Stimulated activated CD8-positive, alpha-beta memory T cell treated with anti-CD3 and anti-CD28 coated beads, Interleukin-4, amount 100 ng/mL, for 48 hours (primary cell): ENCODE results near the gene CTCF.

Source experiments
- DNase-seq: peaks from one replicate; pipeline ENCODE4 v3.0.0-alpha.2; 2020

The CTCF gene

DNA sequence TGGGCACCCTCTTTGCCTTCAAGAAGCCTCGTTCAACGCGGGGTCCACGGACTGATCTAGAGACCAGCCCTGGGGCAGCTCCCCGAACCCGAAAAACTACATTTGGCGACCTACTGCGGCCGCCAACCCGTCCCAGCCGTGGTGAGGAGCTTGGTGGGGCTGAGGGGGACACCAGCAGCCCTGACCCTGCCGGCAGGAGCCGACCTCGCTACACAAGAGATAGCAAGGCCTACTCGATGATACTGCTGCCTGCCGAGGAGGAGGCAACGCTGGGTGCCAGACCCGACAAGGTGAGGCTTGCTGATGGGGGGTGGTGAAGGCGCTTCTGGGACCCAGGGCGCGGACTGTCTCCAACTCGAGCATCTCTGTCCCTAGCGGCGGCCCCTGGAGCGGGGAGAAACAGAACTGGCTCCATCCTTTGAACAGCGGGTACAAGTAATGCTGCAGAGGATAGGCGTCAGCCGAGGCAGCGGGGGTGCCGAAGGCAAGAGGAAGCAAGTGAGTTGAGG is 92.1 kb downstream of the CTCF start:
- DNase-seq = peak; percentile 25

DNA sequence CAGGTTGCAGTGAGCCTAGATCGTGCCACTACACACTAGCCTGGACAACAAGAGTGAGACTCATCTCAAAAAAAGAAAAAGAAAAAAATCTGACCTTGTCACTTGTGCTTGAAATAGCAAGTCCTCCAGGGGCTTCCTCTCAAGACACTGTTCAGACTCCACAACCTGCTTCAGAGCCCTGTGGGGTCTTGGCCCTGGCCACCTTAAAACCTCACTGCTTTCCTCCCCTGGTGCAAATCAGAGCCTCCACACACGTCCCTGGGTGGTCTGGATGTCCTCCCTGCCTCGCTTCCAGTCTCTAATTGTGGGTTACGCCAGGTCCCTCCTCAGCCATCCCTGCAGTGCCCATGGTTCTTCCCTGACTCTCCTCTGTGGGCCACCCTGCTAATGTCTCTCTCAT is 93.0 kb downstream of the CTCF start:
- DNase-seq = no peak

DNA sequence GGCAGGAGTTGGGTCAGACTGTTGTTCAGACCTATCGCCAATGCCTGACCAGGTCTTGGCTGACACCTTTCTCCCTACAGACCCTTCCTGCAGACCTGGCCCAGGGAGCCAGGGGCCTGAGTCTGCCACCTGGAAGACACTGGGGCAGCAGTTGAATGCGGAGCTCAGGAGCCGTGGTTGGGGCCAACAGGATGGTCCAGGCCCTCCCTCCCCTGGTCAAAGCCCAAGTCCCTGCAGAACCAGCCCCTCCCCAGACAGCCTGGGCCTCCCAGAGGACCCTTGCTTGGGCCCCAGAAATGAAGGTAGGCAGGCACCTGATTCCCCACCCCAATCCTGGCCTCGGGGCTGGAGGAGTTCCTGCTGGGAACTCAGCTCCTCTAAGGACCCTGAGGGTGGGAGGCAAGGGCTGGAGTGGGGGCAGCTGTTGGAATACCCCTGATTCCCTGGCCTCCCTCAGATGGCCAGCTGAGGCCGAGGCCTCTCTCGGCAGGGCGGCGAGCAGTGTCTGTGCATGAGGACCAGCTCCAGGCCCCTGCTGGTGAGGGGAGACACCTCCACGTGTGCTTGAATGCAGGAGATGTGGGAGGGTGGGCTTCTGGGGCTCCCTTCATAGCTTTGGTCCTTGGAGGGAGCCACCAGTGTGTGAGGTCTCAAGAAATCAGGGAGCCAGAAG is 94.2 kb downstream of the CTCF start:
- DNase-seq = no peak

DNA sequence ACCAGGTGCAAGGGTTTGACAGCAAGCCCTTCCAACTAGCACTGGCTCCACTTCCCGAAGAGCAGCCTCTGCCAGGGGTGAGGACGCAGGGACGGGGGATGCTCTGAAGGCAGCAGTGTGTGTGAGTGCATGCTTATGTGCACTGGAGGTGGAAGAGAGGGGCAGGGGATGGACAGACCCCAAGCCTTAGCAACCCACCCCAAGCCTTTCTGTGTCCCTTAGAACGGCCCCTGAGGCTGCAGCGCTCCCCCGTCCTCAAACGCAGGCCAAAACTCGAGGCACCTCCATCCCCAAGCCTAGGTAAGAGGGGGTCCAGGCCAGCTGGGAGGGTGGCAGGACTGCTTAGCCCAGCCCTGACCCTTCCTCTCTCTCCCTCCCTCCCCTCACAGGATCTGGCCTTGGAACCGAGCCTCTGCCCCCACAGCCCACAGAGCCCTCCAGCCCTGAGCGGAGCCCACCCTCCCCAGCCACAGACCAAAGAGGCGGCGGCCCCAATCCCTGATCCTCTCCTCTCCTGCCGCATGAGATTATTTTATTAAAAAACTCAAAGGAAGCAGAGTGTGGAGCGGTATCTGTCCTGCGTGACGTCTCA is 94.8 kb downstream of the CTCF start:
- peak; percentile 23 for DNase-seq

DNA sequence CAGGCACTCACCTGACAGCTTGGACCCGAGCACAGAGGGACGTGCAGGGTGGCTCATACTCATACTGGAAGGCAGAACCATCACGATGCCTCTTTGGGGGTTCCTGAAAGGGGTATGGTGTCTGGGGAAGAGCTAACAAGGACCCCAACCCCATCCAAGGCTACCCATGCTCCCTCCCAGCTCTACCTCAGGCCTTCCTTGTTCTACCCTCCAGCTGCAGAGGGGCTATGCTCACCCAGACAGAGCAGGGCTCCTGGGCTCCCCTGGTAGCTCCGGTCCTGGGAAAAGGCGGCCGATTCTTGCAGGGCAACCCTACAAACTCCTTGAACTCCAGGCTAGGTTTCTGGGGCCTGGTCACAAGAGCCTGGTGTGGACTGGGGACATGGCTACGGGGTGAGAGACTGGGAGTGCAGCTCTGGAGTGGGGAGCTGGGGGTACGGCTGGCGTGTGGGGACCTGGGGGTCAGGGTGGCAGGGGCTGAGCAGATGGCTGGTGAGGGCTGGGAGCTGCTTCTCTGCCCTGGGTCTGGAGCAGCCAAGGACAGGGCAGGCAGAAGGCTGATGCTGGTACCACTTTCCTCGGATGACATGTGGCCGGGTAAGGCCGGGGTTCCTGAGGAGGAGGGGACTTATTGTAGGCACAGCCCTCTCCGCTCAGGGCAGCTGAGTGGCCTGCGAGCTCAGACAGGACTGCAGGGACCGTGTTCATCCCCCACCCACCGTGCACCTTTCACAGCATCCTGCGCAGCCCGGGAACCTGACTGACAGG is 95.6 kb downstream of the CTCF start:
- DNase-seq = peak; percentile 22

DNA sequence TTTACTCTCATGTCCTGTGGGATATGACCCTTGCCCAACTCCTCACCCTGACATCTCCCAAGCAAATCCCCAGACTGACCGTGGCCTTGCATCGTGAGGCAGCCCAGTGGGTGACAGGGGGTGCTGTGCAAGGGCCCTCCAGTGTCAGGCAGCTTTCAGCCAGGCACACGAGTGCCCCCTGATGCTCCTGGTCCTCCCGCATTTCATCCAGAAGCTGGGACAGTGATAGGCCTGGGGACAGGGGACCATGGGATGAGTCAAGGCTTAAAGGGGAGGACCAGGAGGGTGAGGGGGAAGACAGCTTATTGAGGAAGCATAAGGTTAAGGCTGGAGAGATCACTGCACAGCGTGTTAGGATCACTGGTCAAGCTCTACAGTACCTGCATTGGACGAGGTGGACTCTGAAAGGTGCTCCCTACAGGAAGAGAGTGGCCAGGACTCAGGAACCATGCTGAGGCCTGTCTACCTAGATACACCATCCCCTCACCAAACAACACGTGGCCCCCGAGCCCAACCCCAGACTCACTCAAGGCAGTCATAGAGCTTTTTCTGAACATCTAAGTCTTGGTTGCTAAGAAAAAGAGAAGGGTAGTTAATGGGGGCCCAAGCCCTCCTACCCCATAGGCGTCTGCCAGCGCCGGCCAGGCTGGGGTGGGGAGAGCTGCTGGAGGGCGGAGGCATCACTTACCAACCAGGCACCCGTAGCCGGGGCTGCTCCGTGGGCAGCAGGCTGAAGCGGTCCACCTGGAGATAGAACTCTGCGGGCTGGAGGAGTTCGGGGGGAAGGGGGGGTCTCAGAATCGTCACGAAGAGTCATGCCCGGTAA is 96.7 kb downstream of the CTCF start:
- peak; percentile 30 for DNase-seq

DNA sequence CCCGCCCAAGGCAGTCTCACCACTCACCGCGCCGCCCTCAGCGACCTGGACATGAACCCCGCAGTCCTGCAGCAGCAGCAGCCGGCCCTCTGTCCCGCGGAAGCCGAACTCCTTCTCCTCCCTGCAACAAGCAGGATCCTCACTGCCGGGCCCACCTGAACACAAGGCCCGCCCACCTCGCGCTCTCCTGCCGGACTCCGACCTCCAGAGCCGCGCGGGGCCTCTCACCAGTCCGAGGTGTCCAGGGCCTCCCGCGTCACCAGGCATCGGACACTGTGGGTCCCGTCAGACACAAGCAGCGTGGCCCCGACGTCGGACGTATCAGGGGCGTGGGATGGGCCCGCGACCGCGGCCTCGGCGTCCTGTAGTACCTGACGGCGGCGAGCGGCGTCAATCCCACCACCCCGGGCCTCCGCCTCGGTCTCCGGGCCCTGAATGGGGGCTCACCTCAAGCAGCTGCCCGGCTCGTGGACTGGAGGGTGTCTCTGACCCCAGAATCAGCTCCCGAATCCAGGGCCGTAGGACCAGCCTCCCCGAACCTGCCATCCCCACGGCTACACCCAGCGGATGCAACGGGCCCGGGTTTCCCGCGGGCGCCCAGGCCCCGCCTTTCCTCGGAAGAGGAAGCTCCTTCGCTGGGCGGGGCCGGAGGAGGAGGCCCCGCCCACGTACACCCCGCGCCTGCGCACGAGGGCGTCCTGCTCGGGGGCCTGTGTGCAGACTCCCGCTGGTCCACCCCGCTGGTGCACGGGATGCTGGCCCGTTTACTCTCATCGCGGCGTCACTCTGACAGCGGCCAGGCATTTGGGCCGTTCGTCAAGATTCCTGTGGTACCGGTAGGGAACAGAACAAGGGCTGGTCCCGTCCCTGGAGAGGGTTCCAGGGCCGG is 97.6 kb downstream of the CTCF start, which contains the start of gene ACD:
Gene ACD, minus strand, starts transcription at position 586 of the 889 bp plus-strand sequence. Its CDS starts 40 bp downstream, at position 546.
- DNase-seq = peak; percentile 95

DNA sequence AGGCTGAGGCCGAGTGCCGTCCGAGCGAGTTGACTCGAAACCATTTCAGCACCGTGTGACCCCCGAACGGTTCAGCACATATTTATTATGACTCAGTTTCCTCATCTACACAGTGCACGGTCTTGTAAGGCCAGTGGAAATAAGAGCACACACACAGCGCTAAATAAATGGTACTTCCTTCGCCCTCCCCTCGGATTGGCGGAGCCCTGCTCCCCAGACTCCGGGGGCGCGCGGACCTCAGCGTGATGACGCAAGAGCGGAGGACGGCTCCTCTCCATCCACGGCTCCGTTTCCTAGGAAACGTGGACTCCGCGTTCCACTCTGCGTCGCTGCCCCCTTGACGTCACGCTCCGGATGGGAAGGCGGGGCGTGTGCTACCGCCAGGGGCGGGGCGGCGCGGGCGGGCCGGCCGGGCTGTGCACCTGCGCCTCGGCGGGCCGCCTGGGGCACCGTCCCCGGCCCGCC is 98.3 kb downstream of the CTCF start, which contains the start of gene PARD6A:
Gene PARD6A, plus strand, starts transcription at position 397 of the 465 bp plus-strand sequence. CDS start 79 bp downstream, outside the sequence.
- peak; percentile 97 for DNase-seq

DNA sequence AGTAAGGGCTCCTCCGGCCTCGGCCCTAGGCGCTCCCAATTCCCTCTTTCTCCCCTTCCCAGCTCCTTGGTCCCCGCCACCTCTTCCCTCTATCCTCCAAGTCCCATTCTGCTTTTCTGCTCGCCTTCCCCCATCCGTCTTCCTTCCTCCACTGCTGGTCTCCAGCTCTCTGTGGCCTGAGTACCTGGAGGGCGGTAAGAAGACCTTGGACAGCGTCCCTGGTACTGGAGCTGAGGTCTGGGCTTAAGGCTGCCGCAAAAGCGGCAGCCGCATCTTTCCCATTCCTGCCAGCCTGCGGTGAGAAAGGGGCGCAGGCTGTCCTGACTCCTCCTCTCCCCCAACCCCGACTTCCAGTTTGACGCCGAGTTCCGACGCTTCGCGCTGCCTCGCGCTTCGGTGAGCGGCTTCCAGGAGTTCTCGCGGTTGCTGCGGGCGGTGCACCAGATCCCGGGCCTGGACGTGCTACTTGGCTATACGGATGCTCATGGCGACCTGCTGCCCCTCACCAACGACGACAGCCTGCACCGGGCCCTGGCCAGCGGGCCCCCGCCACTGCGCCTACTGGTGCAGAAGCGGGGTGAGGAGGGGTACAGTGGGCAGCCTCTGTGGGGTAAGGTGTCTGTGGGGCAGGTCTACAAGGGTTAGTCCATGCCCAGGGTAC is 98.9 kb downstream of the CTCF start:
- DNase-seq = no peak

DNA sequence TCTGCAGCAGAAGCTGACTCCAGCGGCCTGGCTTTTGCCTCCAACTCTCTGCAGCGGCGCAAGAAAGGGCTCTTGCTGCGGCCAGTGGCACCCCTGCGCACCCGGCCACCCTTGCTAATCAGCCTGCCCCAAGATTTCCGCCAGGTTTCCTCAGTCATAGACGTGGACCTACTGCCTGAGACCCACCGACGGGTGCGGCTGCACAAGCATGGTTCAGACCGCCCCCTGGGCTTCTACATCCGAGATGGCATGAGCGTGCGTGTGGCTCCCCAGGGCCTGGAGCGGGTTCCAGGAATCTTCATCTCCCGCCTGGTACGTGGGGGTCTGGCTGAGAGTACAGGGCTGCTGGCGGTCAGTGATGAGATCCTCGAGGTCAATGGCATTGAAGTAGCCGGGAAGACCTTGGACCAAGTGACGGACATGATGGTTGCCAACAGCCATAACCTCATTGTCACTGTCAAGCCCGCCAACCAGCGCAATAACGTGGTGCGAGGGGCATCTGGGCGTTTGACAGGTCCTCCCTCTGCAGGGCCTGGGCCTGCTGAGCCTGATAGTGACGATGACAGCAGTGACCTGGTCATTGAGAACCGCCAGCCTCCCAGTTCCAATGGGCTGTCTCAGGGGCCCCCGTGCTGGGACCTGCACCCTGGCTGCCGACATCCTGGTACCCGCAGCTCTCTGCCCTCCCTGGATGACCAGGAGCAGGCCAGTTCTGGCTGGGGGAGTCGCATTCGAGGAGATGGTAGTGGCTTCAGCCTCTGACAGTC is 99.7 kb downstream of the CTCF start:
- peak; percentile 23 for DNase-seq

DNA sequence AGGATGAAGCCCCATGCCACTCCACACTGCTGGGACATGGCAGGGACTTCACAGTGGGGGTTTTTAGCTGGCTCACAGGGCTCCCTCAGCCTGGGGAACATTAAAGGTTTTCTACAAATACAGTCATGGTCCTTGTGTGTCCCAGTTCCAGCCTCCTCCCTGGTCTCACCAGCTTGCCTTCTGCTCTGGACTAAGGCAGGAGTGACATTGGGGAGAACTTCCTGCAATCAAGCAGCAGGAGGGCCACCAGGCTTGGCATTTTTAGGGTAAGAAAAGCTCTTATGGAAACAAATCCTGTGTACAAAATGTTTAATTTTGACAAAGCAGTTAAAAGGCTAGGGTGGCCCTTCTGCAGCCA is 100.3 kb downstream of the CTCF start:
- no peak for DNase-seq

DNA sequence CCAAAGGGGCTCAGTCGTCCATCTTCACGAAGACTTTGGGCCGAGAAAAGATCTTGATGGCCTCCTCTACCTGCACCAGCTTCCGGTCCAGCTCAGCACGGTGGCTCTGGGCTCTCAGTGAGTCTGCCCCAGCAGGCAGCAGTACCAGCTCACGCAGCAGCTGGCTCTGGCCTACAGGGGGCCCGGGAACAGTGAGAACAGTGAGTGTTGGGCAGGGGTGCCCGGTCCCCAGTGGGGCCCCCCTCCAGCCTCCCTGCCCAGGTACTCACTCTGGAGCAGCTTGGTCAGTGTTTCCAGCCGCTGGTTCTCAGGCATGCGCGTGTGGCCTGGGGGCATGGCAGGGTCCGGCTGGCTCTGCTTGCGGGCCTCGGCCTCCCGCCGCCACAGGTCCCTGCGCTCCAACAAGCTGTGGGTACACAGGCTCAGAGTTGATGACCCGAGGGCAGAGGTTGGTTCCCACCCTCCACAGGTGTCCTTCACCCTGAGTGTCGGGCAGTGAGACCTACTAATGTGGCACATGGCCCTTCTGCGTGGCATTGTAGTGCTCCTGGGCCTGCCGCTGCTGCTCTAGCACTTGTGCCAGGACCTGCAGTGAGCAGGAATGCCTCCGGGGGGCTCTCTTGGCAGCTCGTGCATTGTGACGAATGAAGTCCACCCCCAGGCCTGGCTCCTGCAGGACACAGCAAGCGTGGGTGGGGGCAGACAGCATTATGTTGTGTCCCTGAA is 101.0 kb downstream of the CTCF start:
- peak; percentile 70 for DNase-seq

DNA sequence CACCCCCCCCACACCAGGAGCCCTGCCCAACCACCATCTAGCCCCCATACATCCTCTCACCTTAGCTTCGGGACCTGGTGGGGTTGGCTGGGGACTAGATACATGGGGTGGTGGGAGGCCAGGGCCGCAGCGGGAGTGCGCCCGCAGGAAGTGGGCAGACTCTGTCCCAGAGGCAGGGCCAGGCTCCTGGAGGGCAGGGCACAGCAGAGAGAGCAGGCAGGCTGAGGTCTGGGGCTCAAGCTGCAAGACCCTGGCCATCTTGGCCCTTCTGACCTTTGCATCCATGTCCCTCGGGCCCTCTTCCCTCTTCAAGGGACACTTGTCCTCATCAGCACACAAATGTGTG is 101.5 kb downstream of the CTCF start:
- DNase-seq = no peak

DNA sequence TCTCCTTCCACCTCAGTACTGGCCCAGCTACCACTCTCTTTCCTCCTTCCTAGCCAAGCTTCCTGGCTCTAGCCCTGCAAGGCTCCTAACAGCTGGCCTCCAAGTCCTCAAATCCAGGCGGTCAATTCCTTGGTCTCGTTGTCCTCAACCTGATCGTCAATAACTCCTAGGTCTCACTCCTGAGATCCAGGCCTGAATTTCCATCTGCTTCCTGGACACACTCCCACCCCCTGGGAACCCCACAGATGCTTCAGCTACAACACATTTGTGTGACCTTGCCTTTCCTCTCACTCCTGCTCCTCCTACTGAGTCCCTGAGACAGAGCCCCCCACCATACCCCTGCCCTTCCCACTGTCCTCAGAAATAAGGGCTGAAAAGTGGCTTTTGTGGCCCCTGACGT is 101.9 kb downstream of the CTCF start:
- DNase-seq = no peak

DNA sequence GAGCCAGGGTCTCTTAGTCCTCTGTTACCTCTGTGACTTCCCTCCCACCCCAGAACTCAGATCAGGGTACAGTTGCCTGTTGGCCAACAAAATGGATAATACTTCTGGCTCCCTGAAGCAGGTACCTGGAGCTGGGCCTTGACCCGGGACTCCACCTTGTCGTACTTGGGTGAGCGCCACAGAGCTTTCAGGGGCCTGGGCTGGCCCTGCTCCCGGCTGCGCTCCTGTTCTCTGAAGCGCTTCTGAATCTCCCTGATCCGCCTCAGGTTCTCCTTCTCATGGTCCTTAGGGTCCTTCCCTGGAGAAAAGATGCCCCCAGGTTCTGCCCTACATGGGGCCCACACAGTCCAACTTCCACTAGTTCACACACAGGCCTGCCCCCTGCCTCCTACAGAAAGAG is 102.5 kb downstream of the CTCF start:
- DNase-seq = no peak

DNA sequence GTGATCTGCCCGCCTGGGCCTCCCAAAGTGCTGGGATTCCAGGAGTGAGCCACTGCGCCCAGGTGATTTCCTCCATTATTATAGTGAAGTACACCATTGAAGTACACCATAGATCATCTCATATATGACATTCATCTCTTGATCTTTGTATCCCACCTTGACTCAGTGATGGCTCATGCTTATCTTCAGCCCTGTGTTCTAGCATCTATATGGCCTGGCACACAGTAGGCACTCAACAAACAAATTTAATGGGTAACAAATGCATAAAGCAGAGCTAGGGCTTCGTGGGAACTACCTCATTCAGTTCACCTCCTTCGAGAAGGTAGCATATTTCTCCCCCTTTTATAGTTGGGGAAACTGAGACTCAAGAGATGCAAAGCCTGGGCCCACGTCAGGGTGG is 103.3 kb downstream of the CTCF start:
- DNase-seq = no peak

DNA sequence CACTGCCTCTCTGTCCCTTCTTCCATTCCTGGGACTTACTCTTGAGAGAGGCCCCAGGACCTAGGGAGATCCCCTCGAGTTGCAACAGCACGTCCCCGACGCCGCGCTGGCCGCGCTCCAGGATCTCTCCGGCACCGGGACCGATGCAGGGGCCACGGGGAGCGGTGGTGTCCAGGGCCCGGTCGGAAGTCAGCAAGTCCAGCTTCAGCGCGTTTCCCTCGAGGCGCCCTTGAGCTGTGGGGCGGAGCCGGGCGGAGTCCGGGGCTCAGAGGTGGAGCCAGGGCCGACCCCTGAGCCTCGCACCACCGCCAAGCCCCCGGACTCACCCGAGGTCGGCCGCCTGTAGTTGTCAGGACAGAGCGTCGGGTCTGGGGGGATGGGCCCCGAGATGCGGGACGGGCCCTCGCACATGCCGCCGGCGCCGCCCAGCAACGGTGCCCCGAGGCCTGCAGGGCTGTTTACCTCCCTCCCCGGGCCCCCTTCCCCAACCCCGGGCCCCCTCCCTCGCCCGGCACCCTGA is 103.8 kb downstream of the CTCF start:
- DNase-seq = peak; percentile 42

DNA sequence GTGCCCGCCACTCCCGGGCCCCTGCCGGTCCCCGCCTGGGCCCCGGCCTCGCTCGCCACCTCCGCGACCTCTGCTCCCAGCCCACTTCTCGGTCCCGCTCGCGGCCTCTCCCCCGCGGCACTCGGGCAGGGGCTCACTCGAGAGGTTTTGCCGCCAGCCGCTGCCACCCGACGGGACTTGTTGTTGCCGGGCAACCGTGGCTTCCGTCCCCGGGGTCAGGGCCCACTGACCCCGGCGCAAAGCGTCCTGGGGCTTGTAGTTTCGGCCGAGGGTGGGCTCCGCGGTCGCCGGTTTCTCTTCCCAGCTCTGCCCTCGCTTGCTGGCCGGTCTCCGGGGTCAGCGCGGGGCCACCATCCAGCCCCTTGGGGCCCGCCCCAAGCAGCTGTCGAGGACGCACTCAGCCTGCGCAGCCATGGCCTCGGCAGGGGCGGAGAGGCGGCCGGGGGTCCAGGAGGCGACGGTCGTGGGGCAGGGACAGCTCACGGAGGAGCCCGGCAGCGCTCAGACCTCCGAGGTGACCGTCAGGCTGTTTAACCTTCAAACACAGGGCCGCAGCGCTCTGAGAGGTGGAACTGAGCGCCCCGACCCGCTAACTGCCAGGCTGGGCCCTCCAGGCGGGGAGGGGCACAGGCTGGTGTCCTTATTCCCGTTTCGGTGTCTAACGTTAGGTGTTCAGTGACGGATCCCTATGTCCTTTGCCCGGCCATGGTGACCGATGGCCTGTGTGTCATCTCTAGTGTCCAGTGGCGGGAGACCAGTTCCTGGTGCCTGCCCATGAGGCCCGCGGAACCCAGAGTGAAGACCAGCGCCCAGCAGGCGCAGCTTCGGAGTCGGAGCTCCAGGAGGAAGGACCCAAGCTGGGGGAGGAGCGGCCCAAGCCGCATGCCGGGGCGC is 104.5 kb downstream of the CTCF start, which contains the start of the genes C16orf86 and ENKD1:
Gene C16orf86, plus strand, starts transcription at position 256 of the 894 bp plus-strand sequence. Its CDS starts 157 bp downstream, at position 413.
Gene ENKD1, minus strand, starts transcription at position 192 of the 894 bp plus-strand sequence. CDS start 308 bp downstream, outside the sequence.
- peak; percentile 85 for DNase-seq
